HepG2 (cell line): ENCODE data around the gene CTDNEP1. TPM values are rescaled to one million over a fixed set of nuclear protein-coding genes. Genes with fewer than 3 reads are reported as not detected.
A peak's percentile ranks its signal among the peaks of the same experiment; 100 is the strongest.

Experiments used
- ATF6 ChIP-seq: sonication (generic); formaldehyde crosslinking; conservative IDR thresholded peaks from 2 replicates; pipeline ENCODE4 v1.4.0; 2020; ENCODE audit warnings: missing genetic modification reagents
- CC2D1A ChIP-seq: sonication (generic); formaldehyde crosslinking; IDR thresholded peaks from 2 replicates; pipeline ENCODE4 v1.8.1; 2023; ENCODE audit warnings: mild to moderate bottlenecking, missing genetic modification reagents
- DPF2 ChIP-seq: sonication (generic); formaldehyde crosslinking; IDR thresholded peaks from 2 replicates; pipeline ENCODE4 v1.4.0; 2020; ENCODE audit warnings: mild to moderate bottlenecking, low read depth, missing genetic modification reagents, borderline replicate concordance
- KMT2A ChIP-seq: sonication (generic); formaldehyde crosslinking; IDR thresholded peaks from 2 replicates; pipeline ENCODE4 v1.4.0; 2020; ENCODE audit warnings: missing genetic modification reagents
- KMT2B ChIP-seq: IDR thresholded peaks from 2 replicates; pipeline ENCODE4 v1.6.1; 2016; ENCODE audit warnings: missing genetic modification reagents, missing compliant biosample characterization
- MBNL3 ChIP-seq: fragments of 250-450 bp; sonication (Bioruptor Pico); conservative IDR thresholded peaks from 2 replicates; pipeline ENCODE4 v1.8.0; 2022; ENCODE audit warnings: mild to moderate bottlenecking, inconsistent platforms
- PLRG1 ChIP-seq: fragments of 450-650 bp; conservative IDR thresholded peaks from 2 replicates; pipeline ENCODE4 v1.6.1; 2016
- POLR2A ChIP-seq, 2 experiments: IDR thresholded peaks; 2 replicates each; pipeline ENCODE4 v1.6.1; 2011; ENCODE audit warnings: low read depth in 2 of 2, low read length in 2 of 2, mild to moderate bottlenecking in 1 of 2, moderate library complexity in 1 of 2; ENCODE audit not compliant: insufficient read depth in 1 of 2
- PPARG ChIP-seq: conservative IDR thresholded peaks from 2 replicates; pipeline ENCODE4 v1.6.1; 2016; ENCODE audit warnings: missing biosample characterization, missing genetic modification reagents
- PTBP1 ChIP-seq: fragments of 200-400 bp; formaldehyde crosslinking; IDR thresholded peaks from 2 replicates; pipeline ENCODE4 v1.6.1; 2018; ENCODE audit warnings: low read length, low read depth; ENCODE audit not compliant: poor library complexity, severe bottlenecking
- RAD21 ChIP-seq: fragments of 450-650 bp; formaldehyde crosslinking; IDR thresholded peaks from 2 replicates; pipeline ENCODE4 v1.5.0; 2020; ENCODE audit warnings: mild to moderate bottlenecking
- RARG ChIP-seq: sonication (generic); formaldehyde crosslinking; IDR thresholded peaks from 2 replicates; pipeline ENCODE4 v1.4.0; 2020; ENCODE audit warnings: low read depth, mild to moderate bottlenecking, missing genetic modification reagents
- SP140L ChIP-seq: sonication (generic); formaldehyde crosslinking; IDR thresholded peaks from 2 replicates; pipeline ENCODE4 v1.4.0; 2020; ENCODE audit warnings: missing genetic modification reagents, borderline replicate concordance
- WIZ ChIP-seq: sonication (generic); formaldehyde crosslinking; IDR thresholded peaks from 2 replicates; pipeline ENCODE4 v1.5.1; 2020; ENCODE audit warnings: mild to moderate bottlenecking, missing genetic modification reagents
- ZC3H4 ChIP-seq: sonication (generic); formaldehyde crosslinking; IDR thresholded peaks from 2 replicates; pipeline ENCODE4 v1.4.0; 2020; ENCODE audit warnings: missing genetic modification reagents, borderline replicate concordance
- ZNF143 ChIP-seq: sonication (generic); formaldehyde crosslinking; IDR thresholded peaks from 2 replicates; pipeline ENCODE4 v1.4.0; 2020; ENCODE audit warnings: missing genetic modification reagents
- ZNF234 ChIP-seq: sonication (generic); formaldehyde crosslinking; conservative IDR thresholded peaks from 2 replicates; pipeline ENCODE4 v1.5.1; 2020; ENCODE audit warnings: mild to moderate bottlenecking, missing genetic modification reagents
- ZNF431 ChIP-seq: sonication (generic); formaldehyde crosslinking; IDR thresholded peaks from 2 replicates; pipeline ENCODE4 v1.9.0; 2022; ENCODE audit warnings: missing genetic modification reagents, low read depth, mild to moderate bottlenecking, borderline replicate concordance
- ZNF703 ChIP-seq: sonication (generic); formaldehyde crosslinking; IDR thresholded peaks from 2 replicates; pipeline ENCODE4 v1.5.1; 2020; ENCODE audit warnings: missing genetic modification reagents, mild to moderate bottlenecking, moderate library complexity, borderline replicate concordance
- ZXDC ChIP-seq: sonication (generic); formaldehyde crosslinking; IDR thresholded peaks from 2 replicates; pipeline ENCODE4 v1.5.0; 2020; ENCODE audit warnings: mild to moderate bottlenecking, missing genetic modification reagents
- ZZZ3 ChIP-seq: sonication (generic); formaldehyde crosslinking; IDR thresholded peaks from 2 replicates; pipeline ENCODE4 v1.4.0; 2020; ENCODE audit warnings: missing genetic modification reagents, mild to moderate bottlenecking, borderline replicate concordance
- polyA plus RNA-seq, 8 experiments: library from polyadenylated mRNA; depleted of rRNA in 3 of 8; stranded (reverse) in 7 of 8; unstranded in 1 of 8; fragments of >200 nt; fragmentation: Illumina TruSeq in 4 of 8; extraction: Trizol in 4 of 8; gene quantifications; 2 replicates each; pipeline versions ENCODE4 v1.2.1 to v1.2.3, GENCODE V29; 2011 to 2016; ENCODE audit warnings: low read depth in 4 of 8, missing spikeins in 1 of 8, mixed read lengths in 1 of 8; ENCODE audit not compliant: insufficient read depth in 1 of 8
- total RNA-seq, 5 experiments: library from RNA; depleted of rRNA; stranded (reverse); fragments of >200 nt; fragmentation: Illumina TruSeq; extraction: Trizol; gene quantifications; 2 replicates each; pipeline ENCODE4 v1.2.3, GENCODE V29; 2016; ENCODE audit warnings: low read depth in 1 of 5
- TF ChIP-seq, protein P1 (sequence below): sonication (generic); formaldehyde crosslinking; IDR thresholded peaks from 2 replicates; pipeline ENCODE4 v1.5.0; 2020; ENCODE audit warnings: mild to moderate bottlenecking, missing genetic modification reagents

Gene CTDNEP1
- total and polyA plus RNA-seq, 2 of the 13 experiments (the other 11 are each of a cell fraction or from before 2014, with no cell fraction given) = 19.8 to 118 TPM

- TF ChIP-seq ATF6 (CRISPR knock-in tag) (no peak), ZXDC (no peak), RAD21 (0 out of 2 replicates have a peak, but pooled peaks have one; percentile 37), CC2D1A (CRISPR knock-in tag) (no peak), PTBP1 (no peak), DPF2 (CRISPR knock-in tag) (no peak), WIZ (CRISPR knock-in tag) (no peak), KMT2B (CRISPR knock-in tag) (0 out of 2 replicates have a peak, but pooled peaks have one; percentile 20), KMT2A (no peak), POLR2A (IDR thresholded peaks at IDR 0.05; ENCODE audit: insufficient read depth in 1 of 2, low read depth in 2 of 2, low read length in 2 of 2) (0 out of 4 replicates have a peak, but pooled peaks of 1 of the 2 experiments have one; percentile 37), ZNF234 (CRISPR knock-in tag) (no peak), PPARG (no peak; the same call in 1 of the 2 replicates), ZNF143 (no peak), PLRG1 (no peak), ZZZ3 (CRISPR knock-in tag) (no peak), MBNL3 (CRISPR knock-in tag) (no peak), SP140L (no peak), ZNF703 (CRISPR knock-in tag) (no peak), ZNF431 (CRISPR knock-in tag) (0 out of 2 replicates have a peak, but pooled peaks have one; percentile 26), RARG (no peak), ZC3H4 (CRISPR knock-in tag) (no peak)
- TF ChIP-seq, protein P1, sequence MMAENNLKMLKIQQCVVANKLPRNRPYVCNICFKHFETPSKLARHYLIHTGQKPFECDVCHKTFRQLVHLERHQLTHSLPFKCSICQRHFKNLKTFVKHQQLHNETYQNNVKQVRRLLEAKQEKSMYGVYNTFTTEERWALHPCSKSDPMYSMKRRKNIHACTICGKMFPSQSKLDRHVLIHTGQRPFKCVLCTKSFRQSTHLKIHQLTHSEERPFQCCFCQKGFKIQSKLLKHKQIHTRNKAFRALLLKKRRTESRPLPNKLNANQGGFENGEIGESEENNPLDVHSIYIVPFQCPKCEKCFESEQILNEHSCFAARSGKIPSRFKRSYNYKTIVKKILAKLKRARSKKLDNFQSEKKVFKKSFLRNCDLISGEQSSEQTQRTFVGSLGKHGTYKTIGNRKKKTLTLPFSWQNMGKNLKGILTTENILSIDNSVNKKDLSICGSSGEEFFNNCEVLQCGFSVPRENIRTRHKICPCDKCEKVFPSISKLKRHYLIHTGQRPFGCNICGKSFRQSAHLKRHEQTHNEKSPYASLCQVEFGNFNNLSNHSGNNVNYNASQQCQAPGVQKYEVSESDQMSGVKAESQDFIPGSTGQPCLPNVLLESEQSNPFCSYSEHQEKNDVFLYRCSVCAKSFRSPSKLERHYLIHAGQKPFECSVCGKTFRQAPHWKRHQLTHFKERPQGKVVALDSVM (CRISPR knock-in tag) = no peak
Measured at GRCh38 chr17:7220593-7221277, 30.8 kb downstream of the CTDNEP1 start (continued).
